ENCODE measurements around the gene SH3PXD2B. TPM values are rescaled to one million over a fixed set of nuclear protein-coding genes. Genes with fewer than 3 reads are reported as not detected.

The SH3PXD2B gene
- total and polyA plus RNA-seq, 11 donors = 1.1 to 22.7 (median 6.9) TPM

GRCh38 chr5:172342918-172343317 is 111.4 kb downstream of the SH3PXD2B start:
- TF ChIP-seq, protein P1, sequence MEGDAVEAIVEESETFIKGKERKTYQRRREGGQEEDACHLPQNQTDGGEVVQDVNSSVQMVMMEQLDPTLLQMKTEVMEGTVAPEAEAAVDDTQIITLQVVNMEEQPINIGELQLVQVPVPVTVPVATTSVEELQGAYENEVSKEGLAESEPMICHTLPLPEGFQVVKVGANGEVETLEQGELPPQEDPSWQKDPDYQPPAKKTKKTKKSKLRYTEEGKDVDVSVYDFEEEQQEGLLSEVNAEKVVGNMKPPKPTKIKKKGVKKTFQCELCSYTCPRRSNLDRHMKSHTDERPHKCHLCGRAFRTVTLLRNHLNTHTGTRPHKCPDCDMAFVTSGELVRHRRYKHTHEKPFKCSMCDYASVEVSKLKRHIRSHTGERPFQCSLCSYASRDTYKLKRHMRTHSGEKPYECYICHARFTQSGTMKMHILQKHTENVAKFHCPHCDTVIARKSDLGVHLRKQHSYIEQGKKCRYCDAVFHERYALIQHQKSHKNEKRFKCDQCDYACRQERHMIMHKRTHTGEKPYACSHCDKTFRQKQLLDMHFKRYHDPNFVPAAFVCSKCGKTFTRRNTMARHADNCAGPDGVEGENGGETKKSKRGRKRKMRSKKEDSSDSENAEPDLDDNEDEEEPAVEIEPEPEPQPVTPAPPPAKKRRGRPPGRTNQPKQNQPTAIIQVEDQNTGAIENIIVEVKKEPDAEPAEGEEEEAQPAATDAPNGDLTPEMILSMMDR (IDR thresholded peaks at IDR 0.05) = no peak
- TF ChIP-seq POLR2A (IDR thresholded peaks at IDR 0.05) = no peak
- H3K36me3 ChIP-seq = peaks cover 0 to 73% (median 31%) of the 10 kb centered on the region in 9 donors
- H3K9me3 ChIP-seq = no peaks in the 10 kb centered on the region
- WGBS, 4 donors = 51 to 64% (median 61%) methylated on average over 7 of the region's 7 CpGs
- peaks cover 0 to 17% (median 0%) of the 10 kb centered on the region in 12 donors for H3K4me1 ChIP-seq
- H3K4me3 ChIP-seq = no peak overlapping the region
- H3K27ac ChIP-seq = no peak overlapping the region
- intact Hi-C loops (cut with DNase I) = no loop called here
- H3K27me3 ChIP-seq = no peaks in the 10 kb centered on the region
- no peak for ATAC-seq
- DNase-seq = no peak

- intact Hi-C loops (cut with DNase I) = no loop called here
- H3K27ac ChIP-seq = no peak overlapping the region
These were observed 114.8 kb downstream of the SH3PXD2B start for GRCh38 chr5:172339264-172340180.

GRCh38 chr5:172336676-172337285 is 117.5 kb downstream of the SH3PXD2B start:
- intact Hi-C loops (cut with DNase I) = no loop called here
- WGBS, 4 donors = 78 to 90% (median 88%) methylated on average over 9 of the region's 9 CpGs
- DNase-seq (no peak), ATAC-seq (no peak)
- Histone ChIP-seq H3K27me3 (no peaks in the 10 kb centered on the region), H3K4me3 (no peak overlapping the region), H3K27ac (no peak overlapping the region), H3K36me3 (peaks cover 0 to 35% (median 12%) of the 10 kb centered on the region in 9 donors), H3K9me3 (no peaks in the 10 kb centered on the region), H3K4me1 (peaks cover 0 to 10% (median 0%) of the 10 kb centered on the region in 12 donors)
- TF ChIP-seq POLR2A (IDR thresholded peaks at IDR 0.05) = no peak
- TF ChIP-seq, protein P1 (IDR thresholded peaks at IDR 0.05) = no peak

More at GRCh38 chr5:172339264-172340180, 114.8 kb downstream of the SH3PXD2B start:
- WGBS, 4 donors = 92 to 95% (median 94%) methylated on average over 35 of the region's 35 CpGs
- TF ChIP-seq, protein P1 (IDR thresholded peaks at IDR 0.05) = no peak
- TF ChIP-seq POLR2A (IDR thresholded peaks at IDR 0.05) = no peak
- Histone ChIP-seq H3K4me1 (peaks cover 0 to 10% (median 0%) of the 10 kb centered on the region in 12 donors), H3K9me3 (no peaks in the 10 kb centered on the region), H3K27me3 (no peaks in the 10 kb centered on the region), H3K4me3 (no peak overlapping the region), H3K36me3 (peaks cover 0 to 53% (median 24%) of the 10 kb centered on the region in 9 donors)
- ATAC-seq (no peak), DNase-seq (no peak)

DNA sequence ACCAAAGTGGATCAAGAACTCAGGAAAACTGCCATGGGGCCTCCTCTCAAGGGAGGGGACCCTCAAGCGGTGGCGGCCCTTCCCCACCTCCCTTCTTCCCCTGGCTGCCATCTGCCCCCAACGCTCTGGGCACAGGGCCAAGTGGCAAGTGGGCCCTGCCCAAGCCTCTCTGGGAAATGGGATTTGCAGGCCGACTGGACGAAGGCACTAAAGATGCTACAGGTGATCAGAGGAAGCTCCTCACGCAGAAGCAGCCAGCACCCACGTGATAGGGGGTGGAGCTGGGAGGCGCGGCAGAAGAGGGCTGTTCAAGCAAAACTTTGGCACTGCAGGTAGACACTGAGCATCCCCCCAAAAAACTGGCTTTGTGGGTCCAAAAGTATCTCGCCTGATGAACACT is 118.1 kb downstream of the SH3PXD2B start:
- peaks cover 0 to 10% (median 0%) of the 10 kb centered on the region in 12 donors for H3K4me1 ChIP-seq
- WGBS, 4 donors = 61 to 71% (median 66%) methylated on average over 10 of the region's 10 CpGs
- no peak for DNase-seq
- H3K36me3 ChIP-seq = peaks cover 0 to 30% (median 10%) of the 10 kb centered on the region in 9 donors
- H3K4me3 ChIP-seq = no peak overlapping the region
- TF ChIP-seq, protein P1 (IDR thresholded peaks at IDR 0.05) = no peak
- TF ChIP-seq POLR2A (IDR thresholded peaks at IDR 0.05) = no peak
- ATAC-seq = no peak
- intact Hi-C loops (cut with DNase I) = no loop called here
- no peaks in the 10 kb centered on the region for H3K9me3 ChIP-seq
- no peaks in the 10 kb centered on the region for H3K27me3 ChIP-seq
- no peak overlapping the region for H3K27ac ChIP-seq
